Measurements from ENCODE around the gene GYPE. TPM values are rescaled to one million over a fixed set of nuclear protein-coding genes. Genes with fewer than 3 reads are reported as not detected.
A peak's percentile ranks its signal among the peaks of the same experiment; 100 is the strongest.
"Not testable (repeated sequence)": the region's sequence is repeated elsewhere in the genome, so short reads cannot be mapped to it uniquely, and the experiment has no call there.

The GYPE gene
- total and polyA plus RNA-seq, 7 donors, result 0.33 to 1.0 (median 0.71) TPM; not detected in 2

- DNase-seq, result peak; percentile 63
- H3K4me1 ChIP-seq; H3K36me3 ChIP-seq; H3K27me3 ChIP-seq; H3K9me3 ChIP-seq; intact Hi-C loops (cut with DNase I); H3K27ac ChIP-seq: not testable (repeated sequence)
- WGBS, 2 donors, result 30 to 37% methylated on average over 59 of the region's 59 CpGs
- peak overlapping the region in 3 of 4 donors; percentile 40 to 47 (median 44) for H3K4me3 ChIP-seq
These were observed 6.4 kb upstream of the GYPE start for GRCh38 chr4:143911528-143912417.

DNA sequence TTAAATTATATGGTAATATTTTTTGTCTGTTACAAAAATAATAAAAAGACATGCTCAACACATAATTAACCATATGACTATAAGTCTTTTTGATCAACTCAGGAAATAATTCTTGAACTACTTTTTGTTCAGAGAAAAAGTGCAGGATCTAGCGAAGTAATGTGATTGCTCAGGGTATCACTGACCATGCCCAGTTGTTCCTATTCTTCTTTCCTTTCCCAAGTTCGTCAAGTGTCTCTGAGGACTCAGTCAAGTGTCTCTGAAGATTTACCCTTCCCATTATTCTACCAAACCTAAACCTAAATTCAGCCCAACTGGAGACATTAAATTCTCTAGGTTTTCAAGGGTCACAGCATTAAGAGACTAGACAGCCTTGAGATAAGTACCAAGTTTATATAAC lies 5.5 kb upstream of the GYPE start:
- H3K27me3 ChIP-seq; H3K27ac ChIP-seq; H3K36me3 ChIP-seq; H3K4me1 ChIP-seq; DNase-seq; intact Hi-C loops (cut with DNase I); H3K9me3 ChIP-seq: not testable (repeated sequence)
- WGBS, 2 donors, result 72 to 83% methylated on average over 2 of the region's 2 CpGs
- peak overlapping the region in 1 of 4 donors; percentile 15 for H3K4me3 ChIP-seq

GRCh38 chr4:143907811-143908210 lies 2.5 kb upstream of the GYPE start:
- H3K36me3 ChIP-seq; H3K27me3 ChIP-seq; DNase-seq; H3K9me3 ChIP-seq; H3K27ac ChIP-seq; H3K4me3 ChIP-seq; intact Hi-C loops (cut with DNase I); H3K4me1 ChIP-seq: not testable (repeated sequence)
- TF ChIP-seq, protein P1, sequence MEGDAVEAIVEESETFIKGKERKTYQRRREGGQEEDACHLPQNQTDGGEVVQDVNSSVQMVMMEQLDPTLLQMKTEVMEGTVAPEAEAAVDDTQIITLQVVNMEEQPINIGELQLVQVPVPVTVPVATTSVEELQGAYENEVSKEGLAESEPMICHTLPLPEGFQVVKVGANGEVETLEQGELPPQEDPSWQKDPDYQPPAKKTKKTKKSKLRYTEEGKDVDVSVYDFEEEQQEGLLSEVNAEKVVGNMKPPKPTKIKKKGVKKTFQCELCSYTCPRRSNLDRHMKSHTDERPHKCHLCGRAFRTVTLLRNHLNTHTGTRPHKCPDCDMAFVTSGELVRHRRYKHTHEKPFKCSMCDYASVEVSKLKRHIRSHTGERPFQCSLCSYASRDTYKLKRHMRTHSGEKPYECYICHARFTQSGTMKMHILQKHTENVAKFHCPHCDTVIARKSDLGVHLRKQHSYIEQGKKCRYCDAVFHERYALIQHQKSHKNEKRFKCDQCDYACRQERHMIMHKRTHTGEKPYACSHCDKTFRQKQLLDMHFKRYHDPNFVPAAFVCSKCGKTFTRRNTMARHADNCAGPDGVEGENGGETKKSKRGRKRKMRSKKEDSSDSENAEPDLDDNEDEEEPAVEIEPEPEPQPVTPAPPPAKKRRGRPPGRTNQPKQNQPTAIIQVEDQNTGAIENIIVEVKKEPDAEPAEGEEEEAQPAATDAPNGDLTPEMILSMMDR (IDR thresholded peaks at IDR 0.05), result peak in 1 of 4 experiments; percentile 42
- whole genome bisulfite sequencing, 2 donors, result 7 to 12% methylated on average over 3 of the region's 3 CpGs

DNA sequence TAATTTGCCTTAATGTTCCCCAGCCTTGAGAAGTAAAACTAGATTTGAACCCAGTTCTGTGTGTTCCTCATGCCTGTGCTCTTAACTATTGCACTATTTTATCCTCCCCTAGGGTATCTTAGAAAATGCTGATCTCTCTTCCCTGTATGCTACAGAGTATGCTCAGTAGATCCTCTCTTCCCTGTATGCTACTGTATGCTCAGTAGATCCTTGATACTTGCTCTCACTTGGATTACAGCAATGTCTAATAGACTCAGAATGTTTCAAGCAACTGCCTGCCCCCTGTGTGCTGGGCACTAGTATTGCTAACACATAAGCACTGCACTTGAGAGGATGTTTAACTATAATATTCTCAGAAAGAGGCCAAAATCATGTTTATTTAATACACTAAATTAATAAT lies 928 bp downstream of the GYPE start:
- intact Hi-C loops (cut with DNase I); H3K36me3 ChIP-seq; H3K4me1 ChIP-seq; H3K27ac ChIP-seq; H3K27me3 ChIP-seq; DNase-seq; H3K4me3 ChIP-seq; H3K9me3 ChIP-seq: not testable (repeated sequence)

DNA sequence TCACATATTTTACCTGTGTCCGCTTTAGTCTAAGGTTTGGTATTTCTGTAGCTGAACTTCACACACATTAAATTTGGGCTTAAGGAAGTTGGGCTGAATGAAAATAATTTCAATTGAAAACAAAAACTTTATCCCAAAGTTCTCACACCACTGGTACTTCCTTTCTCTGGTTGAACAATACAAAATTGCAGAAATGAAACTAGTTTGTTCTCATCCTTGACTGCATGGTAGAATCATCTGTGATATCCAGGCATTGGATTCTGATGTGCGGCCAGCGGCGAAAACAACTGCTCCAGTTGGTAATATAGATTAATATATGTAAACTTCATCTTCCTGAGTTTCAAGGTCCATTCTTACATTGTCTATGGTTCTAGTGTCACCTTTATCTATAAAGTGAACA lies 15.0 kb downstream of the GYPE start:
- DNase-seq; H3K27me3 ChIP-seq; H3K27ac ChIP-seq; intact Hi-C loops (cut with DNase I); H3K36me3 ChIP-seq; H3K4me3 ChIP-seq; H3K4me1 ChIP-seq; H3K9me3 ChIP-seq: not testable (repeated sequence)
- WGBS, 2 donors, result 65 to 71% methylated on average over 4 of the region's 4 CpGs

DNA sequence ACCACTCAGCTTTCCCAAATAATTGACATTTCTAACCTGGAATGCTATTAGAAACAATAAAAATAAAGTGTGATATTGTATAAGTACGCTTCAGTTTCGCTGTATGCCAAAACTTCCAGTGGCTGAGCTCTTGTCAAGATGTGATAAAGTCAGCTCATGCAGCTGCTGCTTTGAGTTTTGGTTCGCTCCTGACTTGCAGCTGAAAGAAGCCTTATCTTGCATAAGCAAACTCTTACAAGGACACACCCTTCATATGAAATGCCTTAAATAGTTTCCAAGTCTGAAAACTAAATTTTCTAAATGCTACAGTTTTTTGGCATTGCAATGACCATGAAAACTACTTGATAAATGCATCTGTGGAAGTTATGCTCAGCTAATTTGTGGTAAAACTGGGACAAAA lies 17.2 kb downstream of the GYPE start:
- intact Hi-C loops (cut with DNase I); H3K4me3 ChIP-seq; H3K27ac ChIP-seq; DNase-seq; H3K27me3 ChIP-seq; H3K9me3 ChIP-seq; H3K36me3 ChIP-seq; H3K4me1 ChIP-seq: not testable (repeated sequence)
- no CpG with 5 or more reads among the region's 3 CpGs for WGBS, 2 donors

GRCh38 chr4:143884965-143885364 lies 20.4 kb downstream of the GYPE start:
- intact Hi-C loops (cut with DNase I); H3K27me3 ChIP-seq; H3K9me3 ChIP-seq; H3K36me3 ChIP-seq; H3K27ac ChIP-seq; DNase-seq; H3K4me1 ChIP-seq; H3K4me3 ChIP-seq: not testable (repeated sequence)

DNA sequence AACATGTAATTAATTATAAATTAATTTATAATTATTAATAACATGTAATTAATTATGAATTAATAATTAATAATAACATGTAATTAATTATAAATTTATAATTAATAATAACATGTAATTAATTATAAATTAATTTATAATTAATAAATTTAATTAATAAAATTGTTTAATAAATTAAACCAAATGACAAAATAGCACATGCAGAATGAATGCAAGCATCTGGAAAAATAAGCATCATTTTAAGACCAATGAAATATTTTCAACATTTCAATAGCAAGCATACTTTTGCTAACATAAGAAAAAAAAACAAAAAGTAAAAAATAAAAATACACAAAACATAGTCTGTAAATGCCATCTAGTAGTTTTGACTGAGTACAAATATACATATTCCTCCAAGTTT lies 21.8 kb downstream of the GYPE start:
- Histone ChIP-seq H3K9me3 (no peaks in the 10 kb centered on the region), H3K27ac (no peak overlapping the region), H3K36me3 (no peaks in the 10 kb centered on the region), H3K27me3 (no peaks in the 10 kb centered on the region), H3K4me1 (no peaks in the 10 kb centered on the region), H3K4me3 (no peak overlapping the region)
- intact Hi-C loops (cut with DNase I), result no loop called here
- TF ChIP-seq POLR2AphosphoS5 (IDR thresholded peaks at IDR 0.05), result no peak
- TF ChIP-seq POLR2A (IDR thresholded peaks at IDR 0.05), result no peak
- TF ChIP-seq, protein P1 (IDR thresholded peaks at IDR 0.05), result no peak
- no peak for TF ChIP-seq EP300 (IDR thresholded peaks at IDR 0.05)
- no peak for DNase-seq

Measured in sigmoid colon (tissue), 7 donors.